ENCODE measurements around the gene MOGAT1. TPM values are rescaled to one million over a fixed set of nuclear protein-coding genes. Genes with fewer than 3 reads are reported as not detected.

Gene MOGAT1
- polyA plus RNA-seq, 2 of the 4 experiments (the other 2 are of a cell fraction), result not detected

GRCh38 chr2:222728621-222729020 lies 57.2 kb downstream of the MOGAT1 start:
- TF ChIP-seq SMC3 (IDR thresholded peaks at IDR 0.05), result no peak
- H3K27ac ChIP-seq, result no peak overlapping the region
- no peak overlapping the region for H3K4me3 ChIP-seq
- FAIRE-seq (no peak), ATAC-seq (no peak), DNase-seq (ENCODE audit: low read depth in 1 of 2, low spot score in 1 of 2) (no peak)
- CTCF ChIA-PET, result interaction anchor here (0.7 to 1.3 kb wide), 4 partner anchors 9 to 133 kb away, joined by 3 to 8 read pairs (median 3); no protein-coding TSS in a partner anchor
- WGBS (ENCODE audit: missing lambda C conversion rate), result 57% methylated on average over 3 of the region's 3 CpGs
- 0 out of 3 replicates have a peak, but pooled peaks cover 7% of the 10 kb centered on the region for H3K4me1 ChIP-seq
- POLR2A ChIA-PET, result no interaction called here
- no peak overlapping the region for H3K4me2 ChIP-seq
- H3K9me3 ChIP-seq, result no peaks in the 10 kb centered on the region

- Histone ChIP-seq H3K9me3 (no peaks in the 10 kb centered on the region), H3K4me3 (no peak overlapping the region), H3K4me1 (peaks cover 7% of the 10 kb centered on the region; the same call in 1 of the 3 replicates), H3K27ac (no peak overlapping the region), H3K4me2 (no peak overlapping the region)
- TF ChIP-seq ZNF302 (CRISPR knock-in tag; IDR thresholded peaks at IDR 0.05), result no peak
- TF ChIP-seq, protein P1, sequence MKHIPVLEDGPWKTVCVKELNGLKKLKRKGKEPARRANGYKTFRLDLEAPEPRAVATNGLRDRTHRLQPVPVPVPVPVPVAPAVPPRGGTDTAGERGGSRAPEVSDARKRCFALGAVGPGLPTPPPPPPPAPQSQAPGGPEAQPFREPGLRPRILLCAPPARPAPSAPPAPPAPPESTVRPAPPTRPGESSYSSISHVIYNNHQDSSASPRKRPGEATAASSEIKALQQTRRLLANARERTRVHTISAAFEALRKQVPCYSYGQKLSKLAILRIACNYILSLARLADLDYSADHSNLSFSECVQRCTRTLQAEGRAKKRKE (CRISPR knock-in tag; IDR thresholded peaks at IDR 0.05; ENCODE audit: low read depth), result no peak
- 64% methylated on average over 5 of the region's 5 CpGs for WGBS (ENCODE audit: missing lambda C conversion rate)
- POLR2A ChIA-PET, result no interaction called here
- peak in 1 of 2 experiments; percentile 21; a peak in 1 of 6 replicates for ATAC-seq
- DNase-seq (ENCODE audit: low read depth in 1 of 2, low spot score in 1 of 2), result no peak
- FAIRE-seq, result no peak
- CTCF ChIA-PET, result interaction anchor here (0.6 to 1.4 kb wide), 4 partner anchors 22 to 732 kb away, joined by 3 to 4 read pairs (median 3); no protein-coding TSS in a partner anchor
Measured at GRCh38 chr2:222730366-222730999, 59.0 kb downstream of the MOGAT1 start.

DNA sequence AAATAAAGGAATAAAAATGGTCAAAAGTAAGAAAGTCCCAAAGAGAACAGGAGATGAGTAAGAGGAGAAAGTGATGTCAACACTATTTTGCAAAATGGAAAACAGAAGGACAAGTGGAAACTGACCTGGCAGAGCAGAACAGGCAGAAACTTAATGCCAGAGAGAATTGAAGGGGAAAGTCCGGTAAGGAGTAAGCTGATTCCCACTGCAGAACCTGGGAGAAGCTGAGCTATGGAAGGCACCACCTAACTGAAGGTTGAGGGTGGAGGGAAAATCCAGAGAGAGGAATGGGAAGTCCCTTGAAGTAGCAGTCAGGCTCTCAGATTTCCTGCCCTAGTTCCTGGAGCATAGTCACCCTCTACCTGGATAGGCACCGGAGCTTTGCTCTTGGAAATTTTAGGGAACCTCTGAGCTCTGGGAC lies 59.8 kb downstream of the MOGAT1 start:
- ChIA-PET POLR2A (no interaction called here), CTCF (interaction anchor here (0.6 to 1.4 kb wide), 3 partner anchors 22 to 731 kb away, joined by 3 to 4 read pairs (median 3); no protein-coding TSS in a partner anchor)
- no peak overlapping the region for H3K27ac ChIP-seq
- no peaks in the 10 kb centered on the region for H3K9me3 ChIP-seq
- FAIRE-seq (no peak), DNase-seq (ENCODE audit: low read depth in 1 of 2, low spot score in 1 of 2) (no peak), ATAC-seq (no peak)
- no peak for TF ChIP-seq KDM1A (IDR thresholded peaks at IDR 0.05; ENCODE audit: low read depth)
- no peak for TF ChIP-seq MAZ (IDR thresholded peaks at IDR 0.05; ENCODE audit: borderline replicate concordance, low read depth, low read length)
- TF ChIP-seq CBX8 (IDR thresholded peaks at IDR 0.05), result no peak
- TF ChIP-seq HDAC2 (IDR thresholded peaks at IDR 0.05), result no peak
- TF ChIP-seq, protein P1 (CRISPR knock-in tag; IDR thresholded peaks at IDR 0.05; ENCODE audit: low read depth), result no peak
- no peak for TF ChIP-seq MYC (IDR thresholded peaks at IDR 0.05; ENCODE audit: borderline replicate concordance, low read length)
- TF ChIP-seq RNF2 (IDR thresholded peaks at IDR 0.05; ENCODE audit: borderline replicate concordance, low read depth), result no peak
- TF ChIP-seq SREBF2 (IDR thresholded peaks at IDR 0.05), result no peak
- TF ChIP-seq HOXB5 (CRISPR knock-in tag; IDR thresholded peaks at IDR 0.05), result no peak
- TF ChIP-seq BCL3 (IDR thresholded peaks at IDR 0.05), result no peak
- no peak for TF ChIP-seq EHF (CRISPR knock-in tag; IDR thresholded peaks at IDR 0.05)
- TF ChIP-seq TFCP2L1 (CRISPR knock-in tag; IDR thresholded peaks at IDR 0.05), result no peak
- no peak for TF ChIP-seq ZSCAN20 (CRISPR knock-in tag; IDR thresholded peaks at IDR 0.05)
- no peak for TF ChIP-seq EHMT2 (IDR thresholded peaks at IDR 0.05; ENCODE audit: low read depth)
- no peak for TF ChIP-seq RCOR1 (IDR thresholded peaks at IDR 0.05; ENCODE audit: low read depth, low read length)
- TF ChIP-seq TP53 (CRISPR knock-in tag; IDR thresholded peaks at IDR 0.05), result no peak
- no peak for TF ChIP-seq ZNF302 (CRISPR knock-in tag; IDR thresholded peaks at IDR 0.05)
- no peak for TF ChIP-seq HEYL (CRISPR knock-in tag; IDR thresholded peaks at IDR 0.05)
- TF ChIP-seq MAX (IDR thresholded peaks at IDR 0.05), result no peak
- no peak for TF ChIP-seq JUN (IDR thresholded peaks at IDR 0.05)
- H3K4me3 ChIP-seq, result no peak overlapping the region
- peaks cover 7% of the 10 kb centered on the region; the same call in 1 of the 3 replicates for H3K4me1 ChIP-seq
- WGBS (ENCODE audit: missing lambda C conversion rate), result 76% methylated on average over 2 of the region's 2 CpGs
- no peak overlapping the region for H3K4me2 ChIP-seq
